HepG2 (cell line): ENCODE data around the gene NRGN. TPM values are rescaled to one million over a fixed set of nuclear protein-coding genes. Genes with fewer than 3 reads are reported as not detected.

ENCODE experiments used
- EEA1 ChIP-seq: sonication (generic); formaldehyde crosslinking; IDR thresholded peaks from 2 replicates; pipeline ENCODE4 v1.5.1; 2020; ENCODE audit warnings: mild to moderate bottlenecking, missing genetic modification reagents, borderline replicate concordance
- GABPB1 ChIP-seq: IDR thresholded peaks from 2 replicates; pipeline ENCODE4 v1.6.1; 2016; ENCODE audit warnings: mild to moderate bottlenecking, missing genetic modification reagents, moderate library complexity, missing compliant biosample characterization
- KLF9 ChIP-seq: IDR thresholded peaks from 2 replicates; pipeline ENCODE4 v1.6.1; 2016; ENCODE audit warnings: low read depth
- MAX ChIP-seq: IDR thresholded peaks from 2 replicates; pipeline ENCODE4 v1.6.1; 2012; ENCODE audit warnings: inconsistent platforms
- NFE2 ChIP-seq: sonication (generic); formaldehyde crosslinking; IDR thresholded peaks from 2 replicates; pipeline ENCODE4 v1.4.0; 2020; ENCODE audit warnings: missing genetic modification reagents
- SOX5 ChIP-seq: IDR thresholded peaks from 2 replicates; pipeline ENCODE4 v1.6.1; 2016; ENCODE audit warnings: borderline replicate concordance
- TARDBP ChIP-seq: sonication (generic); formaldehyde crosslinking; IDR thresholded peaks from 2 replicates; pipeline ENCODE4 v1.8.0; 2022; ENCODE audit warnings: mild to moderate bottlenecking, missing genetic modification reagents
- TCF7 ChIP-seq: sonication (generic); IDR thresholded peaks from 2 replicates; pipeline ENCODE4 v1.6.1; 2016; ENCODE audit warnings: antibody characterized with exemption, low read depth
- ZFY ChIP-seq: sonication (generic); formaldehyde crosslinking; IDR thresholded peaks from 2 replicates; pipeline ENCODE4 v1.4.0; 2020; ENCODE audit warnings: missing genetic modification reagents
- ZNF781 ChIP-seq: sonication (generic); formaldehyde crosslinking; IDR thresholded peaks from 2 replicates; pipeline ENCODE4 v1.5.1; 2020; ENCODE audit warnings: borderline replicate concordance, mild to moderate bottlenecking, missing genetic modification reagents; ENCODE audit errors: not compliant biosample characterization
- ZNF850 ChIP-seq: sonication (generic); formaldehyde crosslinking; conservative IDR thresholded peaks from 2 replicates; pipeline ENCODE4 v1.9.0; 2021; ENCODE audit warnings: mild to moderate bottlenecking, missing genetic modification reagents
- polyA plus RNA-seq, 8 experiments: library from polyadenylated mRNA; depleted of rRNA in 3 of 8; stranded (reverse) in 7 of 8; unstranded in 1 of 8; fragments of >200 nt; fragmentation: Illumina TruSeq in 4 of 8; extraction: Trizol in 4 of 8; gene quantifications; 2 replicates each; pipeline versions ENCODE4 v1.2.1 to v1.2.3, GENCODE V29; 2011 to 2016; ENCODE audit warnings: low read depth in 4 of 8, missing spikeins in 1 of 8, mixed read lengths in 1 of 8; ENCODE audit not compliant: insufficient read depth in 1 of 8
- total RNA-seq, 5 experiments: library from RNA; depleted of rRNA; stranded (reverse); fragments of >200 nt; fragmentation: Illumina TruSeq; extraction: Trizol; gene quantifications; 2 replicates each; pipeline ENCODE4 v1.2.3, GENCODE V29; 2016; ENCODE audit warnings: low read depth in 1 of 5
- TF ChIP-seq, protein P1 (sequence below): IDR thresholded peaks from 2 replicates; pipeline ENCODE4 v1.6.1; 2016; ENCODE audit warnings: low read depth, missing genetic modification reagents, missing compliant biosample characterization
- TF ChIP-seq, protein P2 (sequence below): sonication (generic); formaldehyde crosslinking; IDR thresholded peaks from 2 replicates; pipeline ENCODE4 v1.4.0; 2020; ENCODE audit warnings: missing genetic modification reagents, borderline replicate concordance
- TF ChIP-seq, protein P3 (sequence below): sonication (generic); formaldehyde crosslinking; IDR thresholded peaks from 2 replicates; pipeline ENCODE4 v1.5.1; 2020; ENCODE audit warnings: mild to moderate bottlenecking, missing genetic modification reagents, moderate library complexity
- TF ChIP-seq, protein P4 (sequence below): sonication (generic); formaldehyde crosslinking; IDR thresholded peaks from 2 replicates; pipeline ENCODE4 v1.4.0; 2020; ENCODE audit warnings: missing genetic modification reagents, mild to moderate bottlenecking, borderline replicate concordance
- TF ChIP-seq, protein P5 (sequence below): sonication (generic); formaldehyde crosslinking; IDR thresholded peaks from 2 replicates; pipeline ENCODE4 v1.5.0; 2020; ENCODE audit warnings: mild to moderate bottlenecking, low read depth, missing genetic modification reagents, borderline replicate concordance

NRGN gene
- total and polyA plus RNA-seq, 2 of the 13 experiments (the other 11 are each of a cell fraction or from before 2014, with no cell fraction given): 0.22 TPM; not detected in 1

DNA sequence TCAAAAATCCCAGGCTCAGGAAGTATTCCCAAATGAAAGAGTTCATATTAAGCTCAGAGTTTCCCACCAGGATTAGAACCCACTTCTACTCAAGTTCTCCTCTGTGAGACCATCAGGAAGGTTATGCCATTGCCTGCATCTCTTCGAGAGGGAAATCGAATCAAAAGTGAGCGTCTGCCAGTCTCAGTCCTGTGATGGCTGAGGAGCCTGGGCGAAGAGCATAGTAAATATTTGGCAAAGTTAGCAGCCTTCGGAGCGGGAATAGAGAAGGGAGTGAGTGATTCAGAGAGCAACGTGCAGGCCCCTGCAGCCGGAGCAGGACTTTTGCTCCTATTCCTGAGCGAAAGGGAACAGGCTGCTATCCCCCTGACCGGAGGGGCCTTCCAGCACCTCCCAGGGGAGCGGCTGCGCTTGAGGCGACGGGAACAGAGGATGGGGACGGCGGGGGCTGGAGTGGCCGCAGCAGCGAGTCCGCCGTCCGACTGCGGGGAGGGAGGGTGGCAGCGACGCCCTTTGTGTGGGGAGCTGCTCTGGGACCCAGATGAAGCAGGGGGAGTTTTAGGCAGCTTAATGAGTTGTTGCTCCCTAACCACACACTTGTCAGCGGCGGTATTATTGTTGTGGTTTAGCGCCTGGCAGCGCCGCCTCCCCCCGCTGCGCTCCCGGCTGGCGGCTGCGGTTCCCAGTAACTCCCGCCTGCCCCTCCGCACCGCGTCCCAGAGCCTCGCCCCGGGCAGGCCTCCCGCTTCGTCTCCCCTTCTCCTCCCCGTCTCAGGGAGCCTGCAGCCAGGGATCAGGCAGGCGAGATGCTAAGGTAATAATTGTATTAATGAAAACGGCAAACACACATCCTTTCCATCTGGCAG lies 21.7 kb upstream of the NRGN start (continued):
- no peak for TF ChIP-seq TARDBP (CRISPR knock-in tag)
- no peak for TF ChIP-seq ZNF781 (CRISPR knock-in tag)
- 0 out of 2 replicates have a peak, but pooled peaks have one; percentile 19 for TF ChIP-seq MAX
- TF ChIP-seq, protein P1, sequence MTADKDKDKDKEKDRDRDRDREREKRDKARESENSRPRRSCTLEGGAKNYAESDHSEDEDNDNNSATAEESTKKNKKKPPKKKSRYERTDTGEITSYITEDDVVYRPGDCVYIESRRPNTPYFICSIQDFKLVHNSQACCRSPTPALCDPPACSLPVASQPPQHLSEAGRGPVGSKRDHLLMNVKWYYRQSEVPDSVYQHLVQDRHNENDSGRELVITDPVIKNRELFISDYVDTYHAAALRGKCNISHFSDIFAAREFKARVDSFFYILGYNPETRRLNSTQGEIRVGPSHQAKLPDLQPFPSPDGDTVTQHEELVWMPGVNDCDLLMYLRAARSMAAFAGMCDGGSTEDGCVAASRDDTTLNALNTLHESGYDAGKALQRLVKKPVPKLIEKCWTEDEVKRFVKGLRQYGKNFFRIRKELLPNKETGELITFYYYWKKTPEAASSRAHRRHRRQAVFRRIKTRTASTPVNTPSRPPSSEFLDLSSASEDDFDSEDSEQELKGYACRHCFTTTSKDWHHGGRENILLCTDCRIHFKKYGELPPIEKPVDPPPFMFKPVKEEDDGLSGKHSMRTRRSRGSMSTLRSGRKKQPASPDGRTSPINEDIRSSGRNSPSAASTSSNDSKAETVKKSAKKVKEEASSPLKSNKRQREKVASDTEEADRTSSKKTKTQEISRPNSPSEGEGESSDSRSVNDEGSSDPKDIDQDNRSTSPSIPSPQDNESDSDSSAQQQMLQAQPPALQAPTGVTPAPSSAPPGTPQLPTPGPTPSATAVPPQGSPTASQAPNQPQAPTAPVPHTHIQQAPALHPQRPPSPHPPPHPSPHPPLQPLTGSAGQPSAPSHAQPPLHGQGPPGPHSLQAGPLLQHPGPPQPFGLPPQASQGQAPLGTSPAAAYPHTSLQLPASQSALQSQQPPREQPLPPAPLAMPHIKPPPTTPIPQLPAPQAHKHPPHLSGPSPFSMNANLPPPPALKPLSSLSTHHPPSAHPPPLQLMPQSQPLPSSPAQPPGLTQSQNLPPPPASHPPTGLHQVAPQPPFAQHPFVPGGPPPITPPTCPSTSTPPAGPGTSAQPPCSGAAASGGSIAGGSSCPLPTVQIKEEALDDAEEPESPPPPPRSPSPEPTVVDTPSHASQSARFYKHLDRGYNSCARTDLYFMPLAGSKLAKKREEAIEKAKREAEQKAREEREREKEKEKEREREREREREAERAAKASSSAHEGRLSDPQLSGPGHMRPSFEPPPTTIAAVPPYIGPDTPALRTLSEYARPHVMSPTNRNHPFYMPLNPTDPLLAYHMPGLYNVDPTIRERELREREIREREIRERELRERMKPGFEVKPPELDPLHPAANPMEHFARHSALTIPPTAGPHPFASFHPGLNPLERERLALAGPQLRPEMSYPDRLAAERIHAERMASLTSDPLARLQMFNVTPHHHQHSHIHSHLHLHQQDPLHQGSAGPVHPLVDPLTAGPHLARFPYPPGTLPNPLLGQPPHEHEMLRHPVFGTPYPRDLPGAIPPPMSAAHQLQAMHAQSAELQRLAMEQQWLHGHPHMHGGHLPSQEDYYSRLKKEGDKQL (CRISPR knock-in tag): no peak
- TF ChIP-seq ZNF850 (CRISPR knock-in tag): no peak
- TF ChIP-seq GABPB1: peak; percentile 15; the same call in 1 of the 2 replicates
- TF ChIP-seq, protein P2, sequence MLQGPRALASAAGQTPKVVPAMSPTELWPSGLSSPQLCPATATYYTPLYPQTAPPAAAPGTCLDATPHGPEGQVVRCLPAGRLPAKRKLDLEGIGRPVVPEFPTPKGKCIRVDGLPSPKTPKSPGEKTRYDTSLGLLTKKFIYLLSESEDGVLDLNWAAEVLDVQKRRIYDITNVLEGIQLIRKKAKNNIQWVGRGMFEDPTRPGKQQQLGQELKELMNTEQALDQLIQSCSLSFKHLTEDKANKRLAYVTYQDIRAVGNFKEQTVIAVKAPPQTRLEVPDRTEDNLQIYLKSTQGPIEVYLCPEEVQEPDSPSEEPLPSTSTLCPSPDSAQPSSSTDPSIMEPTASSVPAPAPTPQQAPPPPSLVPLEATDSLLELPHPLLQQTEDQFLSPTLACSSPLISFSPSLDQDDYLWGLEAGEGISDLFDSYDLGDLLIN (CRISPR knock-in tag): no peak
- TF ChIP-seq, protein P3, sequence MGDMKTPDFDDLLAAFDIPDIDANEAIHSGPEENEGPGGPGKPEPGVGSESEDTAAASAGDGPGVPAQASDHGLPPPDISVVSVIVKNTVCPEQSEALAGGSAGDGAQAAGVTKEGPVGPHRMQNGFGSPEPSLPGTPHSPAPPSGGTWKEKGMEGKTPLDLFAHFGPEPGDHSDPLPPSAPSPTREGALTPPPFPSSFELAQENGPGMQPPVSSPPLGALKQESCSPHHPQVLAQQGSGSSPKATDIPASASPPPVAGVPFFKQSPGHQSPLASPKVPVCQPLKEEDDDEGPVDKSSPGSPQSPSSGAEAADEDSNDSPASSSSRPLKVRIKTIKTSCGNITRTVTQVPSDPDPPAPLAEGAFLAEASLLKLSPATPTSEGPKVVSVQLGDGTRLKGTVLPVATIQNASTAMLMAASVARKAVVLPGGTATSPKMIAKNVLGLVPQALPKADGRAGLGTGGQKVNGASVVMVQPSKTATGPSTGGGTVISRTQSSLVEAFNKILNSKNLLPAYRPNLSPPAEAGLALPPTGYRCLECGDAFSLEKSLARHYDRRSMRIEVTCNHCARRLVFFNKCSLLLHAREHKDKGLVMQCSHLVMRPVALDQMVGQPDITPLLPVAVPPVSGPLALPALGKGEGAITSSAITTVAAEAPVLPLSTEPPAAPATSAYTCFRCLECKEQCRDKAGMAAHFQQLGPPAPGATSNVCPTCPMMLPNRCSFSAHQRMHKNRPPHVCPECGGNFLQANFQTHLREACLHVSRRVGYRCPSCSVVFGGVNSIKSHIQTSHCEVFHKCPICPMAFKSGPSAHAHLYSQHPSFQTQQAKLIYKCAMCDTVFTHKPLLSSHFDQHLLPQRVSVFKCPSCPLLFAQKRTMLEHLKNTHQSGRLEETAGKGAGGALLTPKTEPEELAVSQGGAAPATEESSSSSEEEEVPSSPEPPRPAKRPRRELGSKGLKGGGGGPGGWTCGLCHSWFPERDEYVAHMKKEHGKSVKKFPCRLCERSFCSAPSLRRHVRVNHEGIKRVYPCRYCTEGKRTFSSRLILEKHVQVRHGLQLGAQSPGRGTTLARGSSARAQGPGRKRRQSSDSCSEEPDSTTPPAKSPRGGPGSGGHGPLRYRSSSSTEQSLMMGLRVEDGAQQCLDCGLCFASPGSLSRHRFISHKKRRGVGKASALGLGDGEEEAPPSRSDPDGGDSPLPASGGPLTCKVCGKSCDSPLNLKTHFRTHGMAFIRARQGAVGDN (CRISPR knock-in tag): peak; percentile 55
- TF ChIP-seq KLF9 (CRISPR knock-in tag): no peak
- no peak for TF ChIP-seq SOX5 (CRISPR knock-in tag)
- no peak for TF ChIP-seq ZFY
- TF ChIP-seq, protein P4, sequence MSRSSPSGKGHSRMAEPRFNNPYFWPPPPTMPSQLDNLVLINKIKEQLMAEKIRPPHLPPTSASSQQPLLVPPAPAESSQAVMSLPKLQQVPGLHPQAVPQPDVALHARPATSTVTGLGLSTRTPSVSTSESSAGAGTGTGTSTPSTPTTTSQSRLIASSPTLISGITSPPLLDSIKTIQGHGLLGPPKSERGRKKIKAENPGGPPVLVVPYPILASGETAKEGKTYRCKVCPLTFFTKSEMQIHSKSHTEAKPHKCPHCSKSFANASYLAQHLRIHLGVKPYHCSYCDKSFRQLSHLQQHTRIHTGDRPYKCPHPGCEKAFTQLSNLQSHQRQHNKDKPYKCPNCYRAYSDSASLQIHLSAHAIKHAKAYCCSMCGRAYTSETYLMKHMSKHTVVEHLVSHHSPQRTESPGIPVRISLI (CRISPR knock-in tag): no peak
- no peak for TF ChIP-seq TCF7
- no peak for TF ChIP-seq EEA1 (CRISPR knock-in tag)
- TF ChIP-seq, protein P5, sequence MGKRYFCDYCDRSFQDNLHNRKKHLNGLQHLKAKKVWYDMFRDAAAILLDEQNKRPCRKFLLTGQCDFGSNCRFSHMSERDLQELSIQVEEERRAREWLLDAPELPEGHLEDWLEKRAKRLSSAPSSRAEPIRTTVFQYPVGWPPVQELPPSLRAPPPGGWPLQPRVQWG: no peak
- TF ChIP-seq NFE2: no peak
